Measurements from ENCODE around the gene SHLD2. TPM values are rescaled to one million over a fixed set of nuclear protein-coding genes. Genes with fewer than 3 reads are reported as not detected.
"Not testable (repeated sequence)": the region's sequence is repeated elsewhere in the genome, so short reads cannot be mapped to it uniquely, and the experiment has no call there.

Gene SHLD2
- total RNA-seq, 4 donors from 2014 or later, result 18.0 to 36.1 (median 20.8) TPM

DNA sequence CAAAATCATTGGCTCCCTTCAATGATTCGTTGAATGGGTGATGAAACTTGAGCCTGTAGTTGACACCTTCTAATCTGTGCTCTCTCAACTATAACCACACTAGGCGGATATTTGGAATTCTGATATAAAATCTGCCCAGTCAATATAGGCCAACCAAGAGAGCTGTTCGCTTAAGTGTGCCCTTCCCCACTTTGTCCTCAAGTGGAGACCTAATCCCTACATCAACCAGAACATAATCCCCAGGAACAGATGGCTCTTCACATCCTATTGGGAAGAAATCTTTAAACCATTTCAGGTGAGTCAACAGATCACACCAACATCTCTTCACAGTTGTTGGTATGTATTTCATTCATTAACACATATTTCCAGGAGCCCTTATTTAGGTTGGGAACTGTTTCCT, 96.8 kb downstream of the SHLD2 start:
- H3K9me3 ChIP-seq; H3K27me3 ChIP-seq; H3K4me1 ChIP-seq; H3K27ac ChIP-seq; H3K4me3 ChIP-seq; DNase-seq (ENCODE audit: low spot score in 2 of 2): not testable (repeated sequence)
- 89% methylated on average over 3 of the region's 3 CpGs for WGBS
- peaks cover 24% of the 10 kb centered on the region for H3K36me3 ChIP-seq

DNA sequence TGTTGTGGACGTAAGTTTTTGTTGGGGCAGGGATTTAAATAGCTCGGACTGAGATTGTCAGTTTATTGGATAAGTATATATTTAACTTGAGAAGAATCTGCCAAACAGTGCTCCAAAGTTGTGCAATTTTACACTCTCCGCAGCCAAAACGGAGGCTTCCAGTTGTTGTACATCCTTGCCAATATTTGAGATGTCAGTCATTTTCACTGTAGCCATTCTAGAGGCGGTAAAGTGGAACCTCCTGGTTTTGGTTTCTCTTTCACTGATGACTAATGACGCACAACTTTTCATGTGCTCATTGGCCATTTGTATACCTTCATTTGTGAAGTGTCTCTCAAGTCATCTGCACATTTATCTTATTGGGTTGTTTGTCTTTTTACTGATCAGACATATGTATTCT, 105.9 kb downstream of the SHLD2 start:
- not testable (repeated sequence) for H3K9me3 ChIP-seq; H3K27me3 ChIP-seq; H3K4me1 ChIP-seq; H3K27ac ChIP-seq; DNase-seq (ENCODE audit: low spot score in 2 of 2); H3K36me3 ChIP-seq
- peak overlapping the region; percentile 9 for H3K4me3 ChIP-seq
- 34% methylated on average over 6 of the region's 6 CpGs for WGBS

DNA sequence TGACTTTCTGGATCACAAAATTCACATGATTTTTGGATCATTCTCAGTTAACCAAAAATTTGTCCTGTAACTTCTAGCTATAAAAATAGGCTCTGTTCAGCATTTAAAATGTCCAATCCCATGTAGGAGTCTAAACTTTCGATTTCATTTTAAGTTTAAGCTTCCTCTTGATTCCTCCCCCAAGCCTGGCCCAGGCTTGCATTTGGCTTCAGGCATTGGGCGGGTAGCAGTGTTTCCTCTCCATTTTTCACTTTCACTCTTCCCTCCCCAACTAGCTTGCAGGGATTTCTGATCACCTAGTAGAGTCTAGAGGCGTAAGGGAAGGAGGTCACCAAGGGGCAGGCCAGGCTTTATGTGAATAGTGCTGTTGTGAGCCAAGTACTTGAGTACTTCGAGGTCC, 109.8 kb downstream of the SHLD2 start:
- not testable (repeated sequence) for H3K4me1 ChIP-seq; DNase-seq (ENCODE audit: low spot score in 2 of 2); H3K27me3 ChIP-seq; H3K36me3 ChIP-seq; H3K27ac ChIP-seq; H3K4me3 ChIP-seq; H3K9me3 ChIP-seq
- 3% methylated on average over 2 of the region's 4 CpGs for WGBS

DNA sequence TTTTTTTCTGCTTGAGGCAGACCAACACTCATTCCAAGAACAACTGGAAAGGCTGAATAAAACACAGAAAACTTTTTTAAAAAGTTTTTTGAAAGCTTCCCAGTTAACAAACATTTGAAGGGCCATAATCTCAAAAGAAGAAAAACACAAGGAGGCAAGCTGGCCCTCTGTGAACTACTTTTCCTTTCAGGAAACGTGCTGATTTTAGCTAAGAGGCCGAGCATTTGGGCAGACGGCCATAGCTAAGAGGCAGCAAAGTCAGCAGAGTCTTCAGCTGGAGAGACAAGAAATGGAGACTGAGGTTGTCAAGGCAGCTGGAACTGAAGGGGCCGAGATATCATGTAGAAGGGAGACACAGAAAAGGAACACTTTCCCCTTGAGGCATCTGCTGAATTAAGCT, 111.9 kb downstream of the SHLD2 start:
- WGBS, result 86% methylated on average over 4 of the region's 4 CpGs
- DNase-seq (ENCODE audit: low spot score in 2 of 2); H3K36me3 ChIP-seq; H3K27ac ChIP-seq; H3K4me1 ChIP-seq; H3K27me3 ChIP-seq; H3K9me3 ChIP-seq; H3K4me3 ChIP-seq: not testable (repeated sequence)

GRCh38 chr10:87210309-87210708, 115.3 kb downstream of the SHLD2 start:
- H3K4me3 ChIP-seq; H3K27ac ChIP-seq; H3K27me3 ChIP-seq; H3K36me3 ChIP-seq; DNase-seq (ENCODE audit: low spot score in 2 of 2); H3K9me3 ChIP-seq; H3K4me1 ChIP-seq: not testable (repeated sequence)
- WGBS, result 90% methylated on average over 5 of the region's 5 CpGs

GRCh38 chr10:87211848-87212247, 116.8 kb downstream of the SHLD2 start:
- WGBS, result 78% methylated on average over 2 of the region's 2 CpGs
- H3K4me1 ChIP-seq; H3K4me3 ChIP-seq; H3K36me3 ChIP-seq; DNase-seq (ENCODE audit: low spot score in 2 of 2); H3K9me3 ChIP-seq; H3K27ac ChIP-seq; H3K27me3 ChIP-seq: not testable (repeated sequence)

DNA sequence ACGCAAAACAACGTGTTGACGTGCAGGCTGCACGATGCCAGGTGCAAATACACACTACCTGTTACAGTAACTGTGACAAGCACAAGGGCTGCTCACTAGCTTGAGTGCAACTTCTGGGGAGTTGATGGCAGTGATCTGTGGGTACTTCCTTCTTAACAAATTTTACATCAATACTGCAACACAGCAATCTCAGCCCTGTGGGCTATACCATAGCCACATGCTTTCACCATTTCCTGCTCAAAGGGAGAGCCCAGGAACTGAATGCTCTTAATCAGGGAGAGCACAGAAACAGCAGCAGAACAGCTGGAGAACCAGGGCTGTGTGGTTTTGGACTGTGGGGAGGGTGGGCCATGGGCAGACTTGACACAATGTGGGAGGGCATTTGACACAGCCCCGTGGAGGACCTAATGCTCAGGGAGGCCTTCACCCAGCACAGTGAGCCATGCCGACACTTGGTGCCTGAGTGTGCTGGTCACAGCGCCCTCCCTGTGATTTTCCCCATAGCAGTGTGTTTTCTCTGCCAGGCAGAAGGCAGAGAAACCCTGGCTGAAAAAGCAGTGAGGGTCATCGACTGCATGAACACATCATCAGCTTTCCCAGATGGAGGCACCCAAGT, 118.3 kb downstream of the SHLD2 start:
- H3K27me3 ChIP-seq; DNase-seq (ENCODE audit: low spot score in 2 of 2): not testable (repeated sequence)
- WGBS, result 84% methylated on average over 4 of the region's 8 CpGs

GRCh38 chr10:87213806-87214205, 118.8 kb downstream of the SHLD2 start:
- not testable (repeated sequence) for DNase-seq (ENCODE audit: low spot score in 2 of 2); H3K4me3 ChIP-seq
- WGBS, result 90% methylated on average over 9 of the region's 21 CpGs

More for the DNA sequence above, 118.3 kb downstream of the SHLD2 start:
- H3K4me1 ChIP-seq, H3K9me3 ChIP-seq, H3K4me3 ChIP-seq, H3K27ac ChIP-seq, H3K36me3 ChIP-seq: not testable (repeated sequence)

GRCh38 chr10:87216120-87216519, 121.1 kb downstream of the SHLD2 start:
- H3K4me1 ChIP-seq; H3K36me3 ChIP-seq; H3K9me3 ChIP-seq; DNase-seq (ENCODE audit: low spot score in 2 of 2); H3K27me3 ChIP-seq; H3K27ac ChIP-seq; H3K4me3 ChIP-seq: not testable (repeated sequence)
- WGBS, result 76% methylated on average over 3 of the region's 11 CpGs

More at GRCh38 chr10:87213806-87214205, 118.8 kb downstream of the SHLD2 start:
- not testable (repeated sequence) for H3K4me1 ChIP-seq, H3K9me3 ChIP-seq, H3K27ac ChIP-seq, H3K27me3 ChIP-seq, H3K36me3 ChIP-seq

DNA sequence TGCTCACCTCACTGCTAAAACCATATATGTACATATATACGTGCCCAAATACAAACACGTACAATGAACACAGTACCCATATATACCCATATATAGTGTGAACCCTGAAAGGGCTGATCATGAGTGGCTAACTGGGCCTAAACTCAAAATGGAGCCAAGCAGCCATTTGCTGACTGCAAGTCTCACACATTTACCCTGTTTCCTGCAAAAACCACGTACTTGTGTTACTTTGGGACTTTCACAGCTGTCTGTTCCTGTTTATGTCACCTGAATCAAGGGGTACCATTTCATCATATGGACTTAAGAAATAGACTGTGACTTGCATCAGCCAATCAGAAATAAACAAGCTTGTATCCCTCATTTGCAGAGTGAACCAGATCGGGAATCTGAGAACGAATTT, 124.4 kb downstream of the SHLD2 start:
- not testable (repeated sequence) for H3K9me3 ChIP-seq; H3K27me3 ChIP-seq; H3K4me1 ChIP-seq; H3K27ac ChIP-seq; H3K36me3 ChIP-seq; H3K4me3 ChIP-seq; DNase-seq (ENCODE audit: low spot score in 2 of 2)
- no CpG with 5 or more reads among the region's 5 CpGs for WGBS

DNA sequence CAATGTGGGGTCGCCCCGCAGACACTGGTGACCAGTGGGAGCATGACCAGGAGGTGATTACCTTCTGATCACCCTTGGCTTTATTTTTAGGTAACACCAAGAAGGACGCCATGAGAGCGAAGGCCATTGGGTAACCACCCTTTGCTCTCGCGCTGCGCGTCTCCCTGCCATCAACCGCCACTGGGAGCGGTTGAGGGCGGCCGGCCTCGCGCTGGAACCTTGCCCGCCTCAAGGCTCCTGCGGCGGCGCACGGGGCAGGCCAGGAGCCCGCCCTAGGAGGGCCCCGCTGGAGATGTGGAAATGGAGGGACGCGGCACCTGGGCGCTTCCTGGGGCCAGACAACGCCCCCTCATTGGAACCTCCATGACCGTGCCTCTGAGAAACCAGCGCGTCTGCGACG, 127.8 kb downstream of the SHLD2 start:
- not testable (repeated sequence) for H3K4me3 ChIP-seq; H3K36me3 ChIP-seq; H3K9me3 ChIP-seq; H3K27me3 ChIP-seq; DNase-seq (ENCODE audit: low spot score in 2 of 2); H3K4me1 ChIP-seq; H3K27ac ChIP-seq
- 79% methylated on average over 6 of the region's 30 CpGs for WGBS

GRCh38 chr10:87225148-87225547, 130.1 kb downstream of the SHLD2 start, which contains the start of gene NUTM2A:
NUTM2A (plus strand) TSS chr10:87225448; CDS start chr10:87225831, 383 bp downstream.
- not testable (repeated sequence) for H3K36me3 ChIP-seq, H3K4me1 ChIP-seq
- no CpG with 5 or more reads among the region's 3 CpGs for WGBS

DNA sequence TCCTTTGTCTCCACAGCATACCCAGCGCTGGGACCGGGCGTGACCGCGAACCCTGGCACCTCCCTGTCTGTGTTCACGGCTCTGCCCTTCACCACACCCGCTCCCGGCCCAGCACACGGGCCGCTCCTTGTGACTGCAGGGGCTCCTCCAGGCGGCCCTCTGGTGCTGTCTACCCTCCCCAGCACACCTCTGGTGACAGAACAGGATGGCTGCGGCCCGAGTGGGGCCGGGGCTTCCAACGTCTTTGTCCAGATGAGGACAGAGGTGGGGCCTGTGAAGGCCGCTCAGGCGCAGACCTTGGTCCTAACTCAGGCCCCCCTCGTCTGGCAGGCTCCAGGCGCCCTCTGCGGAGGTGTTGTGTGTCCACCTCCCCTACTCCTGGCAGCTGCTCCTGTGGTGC, 133.2 kb downstream of the SHLD2 start:
- H3K9me3 ChIP-seq; H3K27me3 ChIP-seq; H3K27ac ChIP-seq; H3K36me3 ChIP-seq; H3K4me1 ChIP-seq; H3K4me3 ChIP-seq; DNase-seq (ENCODE audit: low spot score in 2 of 2): not testable (repeated sequence)
- no CpG with 5 or more reads among the region's 20 CpGs for WGBS

More at GRCh38 chr10:87225148-87225547, 130.1 kb downstream of the SHLD2 start, which contains the start of gene NUTM2A:
- not testable (repeated sequence) for H3K4me3 ChIP-seq; H3K27ac ChIP-seq; H3K27me3 ChIP-seq; H3K9me3 ChIP-seq; DNase-seq (ENCODE audit: low spot score in 2 of 2)

- not testable (repeated sequence) for H3K4me3 ChIP-seq; H3K9me3 ChIP-seq; H3K27ac ChIP-seq; H3K4me1 ChIP-seq; H3K27me3 ChIP-seq; H3K36me3 ChIP-seq; DNase-seq (ENCODE audit: low spot score in 2 of 2)
- WGBS, result no CpG with 5 or more reads among the region's 9 CpGs
Measured at GRCh38 chr10:87229211-87229610, 134.2 kb downstream of the SHLD2 start.

GRCh38 chr10:87234854-87235253, 139.8 kb downstream of the SHLD2 start:
- not testable (repeated sequence) for H3K36me3 ChIP-seq; H3K27ac ChIP-seq; DNase-seq (ENCODE audit: low spot score in 2 of 2); H3K9me3 ChIP-seq; H3K27me3 ChIP-seq; H3K4me1 ChIP-seq; H3K4me3 ChIP-seq
- WGBS, result no CpG with 5 or more reads among the region's 7 CpGs

Data from suprapubic skin (tissue), 4 donors.